ENCODE measurements around the gene RBMS2.

- TF ChIP-seq CTCF (IDR thresholded peaks at IDR 0.05) (no peak), POLR2A (IDR thresholded peaks at IDR 0.05) (no peak), EP300 (IDR thresholded peaks at IDR 0.05) (no peak), POLR2AphosphoS5 (IDR thresholded peaks at IDR 0.05) (peak in 2 of 4 donors; percentile 14 to 33)
These were observed 70.3 kb downstream of the RBMS2 start for GRCh38 chr12:56591961-56592360.
